ENCODE data around the gene SERTAD2. TPM values are rescaled to one million over a fixed set of nuclear protein-coding genes. Genes with fewer than 3 reads are reported as not detected.

The SERTAD2 gene
- total and polyA plus RNA-seq, 2 donors (not counting 3 experiments of a cell fraction or from before 2014, with no cell fraction given), result 5.5 to 11.2 TPM

DNA sequence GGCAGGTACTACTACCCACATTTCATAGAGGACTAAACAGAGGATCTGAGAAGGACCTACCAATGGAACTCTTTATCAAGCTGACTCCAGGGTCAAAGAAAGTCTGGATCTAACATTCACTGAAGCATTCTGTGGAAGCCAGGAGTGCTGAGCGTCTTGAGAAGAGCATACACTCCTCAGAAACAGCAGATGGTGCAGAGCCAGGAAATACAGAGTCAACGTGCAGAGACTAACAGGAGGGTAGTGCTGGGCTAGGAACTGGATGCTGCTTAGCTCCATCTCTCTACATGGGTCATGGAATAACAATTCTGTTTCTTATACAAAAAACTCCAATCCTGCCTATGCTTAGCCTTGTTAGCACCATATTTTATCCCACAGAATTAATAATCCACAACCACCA lies 5.5 kb upstream of the SERTAD2 start:
- H3K79me2 ChIP-seq (ENCODE audit: control insufficient read depth, insufficient read depth, low read length), result no peaks in the 10 kb centered on the region
- CTCF ChIA-PET, result interaction anchor here (2.5 kb wide), 1 partner anchor 13 kb away, joined by 10 read pairs; no protein-coding TSS in a partner anchor

More for the DNA sequence above, 5.5 kb upstream of the SERTAD2 start:
- no peaks in the 10 kb centered on the region for H3K9me1 ChIP-seq (replicated peaks; ENCODE audit: control insufficient read depth, extremely low read depth, insufficient read depth, low read length)
- TF ChIP-seq EZH2 (IDR thresholded peaks at IDR 0.05; ENCODE audit: borderline replicate concordance, low read depth, low read length, severe bottlenecking) (no peak), POLR2AphosphoS5 (IDR thresholded peaks at IDR 0.05; ENCODE audit: insufficient read depth, low read depth, low read length) (no peak), GATA2 (IDR thresholded peaks at IDR 0.05; ENCODE audit: insufficient read depth, insufficient read length, low read depth, low read length) (no peak), FOS (IDR thresholded peaks at IDR 0.05; ENCODE audit: borderline replicate concordance, insufficient read depth, low read length) (no peak), MYC (IDR thresholded peaks at IDR 0.05; ENCODE audit: low read depth, low read length) (no peak), POLR2A (IDR thresholded peaks at IDR 0.05; ENCODE audit: low read depth, low read length) (no peak), JUN (IDR thresholded peaks at IDR 0.05; ENCODE audit: borderline replicate concordance, insufficient read depth, insufficient read length, low read depth) (no peak)
- TF ChIP-seq, protein P1, sequence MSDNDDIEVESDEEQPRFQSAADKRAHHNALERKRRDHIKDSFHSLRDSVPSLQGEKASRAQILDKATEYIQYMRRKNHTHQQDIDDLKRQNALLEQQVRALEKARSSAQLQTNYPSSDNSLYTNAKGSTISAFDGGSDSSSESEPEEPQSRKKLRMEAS (IDR thresholded peaks at IDR 0.05; ENCODE audit: insufficient read depth, insufficient read length), result no peak
- TF ChIP-seq, protein P2, sequence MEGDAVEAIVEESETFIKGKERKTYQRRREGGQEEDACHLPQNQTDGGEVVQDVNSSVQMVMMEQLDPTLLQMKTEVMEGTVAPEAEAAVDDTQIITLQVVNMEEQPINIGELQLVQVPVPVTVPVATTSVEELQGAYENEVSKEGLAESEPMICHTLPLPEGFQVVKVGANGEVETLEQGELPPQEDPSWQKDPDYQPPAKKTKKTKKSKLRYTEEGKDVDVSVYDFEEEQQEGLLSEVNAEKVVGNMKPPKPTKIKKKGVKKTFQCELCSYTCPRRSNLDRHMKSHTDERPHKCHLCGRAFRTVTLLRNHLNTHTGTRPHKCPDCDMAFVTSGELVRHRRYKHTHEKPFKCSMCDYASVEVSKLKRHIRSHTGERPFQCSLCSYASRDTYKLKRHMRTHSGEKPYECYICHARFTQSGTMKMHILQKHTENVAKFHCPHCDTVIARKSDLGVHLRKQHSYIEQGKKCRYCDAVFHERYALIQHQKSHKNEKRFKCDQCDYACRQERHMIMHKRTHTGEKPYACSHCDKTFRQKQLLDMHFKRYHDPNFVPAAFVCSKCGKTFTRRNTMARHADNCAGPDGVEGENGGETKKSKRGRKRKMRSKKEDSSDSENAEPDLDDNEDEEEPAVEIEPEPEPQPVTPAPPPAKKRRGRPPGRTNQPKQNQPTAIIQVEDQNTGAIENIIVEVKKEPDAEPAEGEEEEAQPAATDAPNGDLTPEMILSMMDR (IDR thresholded peaks at IDR 0.05; ENCODE audit: extremely low read depth in 1 of 2, insufficient read depth in 1 of 2, low read depth in 1 of 2, low read length in 2 of 2), result no peak
- no peak overlapping the region for H3K27ac ChIP-seq (ENCODE audit: insufficient read depth, low read depth, low read length)
- H3K36me3 ChIP-seq (ENCODE audit: control insufficient read depth in 2 of 2, extremely low read depth in 1 of 2, insufficient read depth in 2 of 2, low read length in 2 of 2), result no peaks in the 10 kb centered on the region
- H3K9me3 ChIP-seq (replicated peaks; ENCODE audit: control insufficient read depth, insufficient read depth, low read length), result no peaks in the 10 kb centered on the region
- intact Hi-C loops (cut with micrococcal nuclease), result no loop called here
- no peak overlapping the region for H3K4me3 ChIP-seq (replicated peaks in 1 of 3; ENCODE audit: insufficient read depth in 1 of 3, low read depth in 1 of 3, low read length in 3 of 3)
- dilution Hi-C loops (cut with MboI; ENCODE audit: extremely low pct_ligation_motif_present, low sequenced_read_pairs), result no loop called here
- DNase-seq (ENCODE audit: low read depth, low spot score) (no peak), FAIRE-seq (no peak)
- H3K9ac ChIP-seq (replicated peaks; ENCODE audit: extremely low read depth, insufficient read depth, low read length), result no peak overlapping the region
- BruUV-seq (replicated peaks), result no TSS peak
- no peak overlapping the region for H2AFZ ChIP-seq (ENCODE audit: low read depth, low read length)
- POLR2A ChIA-PET, result no interaction called here
- peaks cover 9% of the 10 kb centered on the region for H3K4me1 ChIP-seq (ENCODE audit: control insufficient read depth, extremely low read depth, insufficient read depth, low read length)
- no peaks in the 10 kb centered on the region for H4K20me1 ChIP-seq (replicated peaks; ENCODE audit: control insufficient read depth, extremely low read depth, insufficient read depth, low read length)
- H3K4me2 ChIP-seq (ENCODE audit: insufficient read depth, low read length), result no peak overlapping the region
- H3K27me3 ChIP-seq (ENCODE audit: control insufficient read depth in 2 of 2, insufficient read depth in 2 of 2, low read length in 2 of 2), result no peaks in the 10 kb centered on the region

Data from endothelial cell of umbilical vein (primary cell).